ENCODE data around the gene PPP1R12C.
"Not testable (repeated sequence)": the region's sequence is repeated elsewhere in the genome, so short reads cannot be mapped to it uniquely, and the experiment has no call there.

The PPP1R12C gene

GRCh38 chr19:55160128-55160985 is 42.9 kb upstream of the PPP1R12C start:
- DNase-seq (ENCODE audit: low read depth) = peak; percentile 88
- peak; percentile 91 for TF ChIP-seq CTCF (IDR thresholded peaks at IDR 0.05; ENCODE audit: insufficient read depth, low read depth, low read length, missing control alignments)
- no peak overlapping the region for H3K4me3 ChIP-seq (ENCODE audit: low read length)

- H3K4me3 ChIP-seq (ENCODE audit: low read length) = no peak overlapping the region
- DNase-seq (ENCODE audit: low read depth) = peak; percentile 44
- no peak for TF ChIP-seq CTCF (IDR thresholded peaks at IDR 0.05; ENCODE audit: insufficient read depth, low read depth, low read length, missing control alignments)
These were observed 41.7 kb upstream of the PPP1R12C start for GRCh38 chr19:55158848-55159749.

GRCh38 chr19:55158423-55158822 is 41.0 kb upstream of the PPP1R12C start:
- no peak for DNase-seq (ENCODE audit: low read depth)
- no peak for TF ChIP-seq CTCF (IDR thresholded peaks at IDR 0.05; ENCODE audit: insufficient read depth, low read depth, low read length, missing control alignments)
- no peak overlapping the region for H3K4me3 ChIP-seq (ENCODE audit: low read length)

DNA sequence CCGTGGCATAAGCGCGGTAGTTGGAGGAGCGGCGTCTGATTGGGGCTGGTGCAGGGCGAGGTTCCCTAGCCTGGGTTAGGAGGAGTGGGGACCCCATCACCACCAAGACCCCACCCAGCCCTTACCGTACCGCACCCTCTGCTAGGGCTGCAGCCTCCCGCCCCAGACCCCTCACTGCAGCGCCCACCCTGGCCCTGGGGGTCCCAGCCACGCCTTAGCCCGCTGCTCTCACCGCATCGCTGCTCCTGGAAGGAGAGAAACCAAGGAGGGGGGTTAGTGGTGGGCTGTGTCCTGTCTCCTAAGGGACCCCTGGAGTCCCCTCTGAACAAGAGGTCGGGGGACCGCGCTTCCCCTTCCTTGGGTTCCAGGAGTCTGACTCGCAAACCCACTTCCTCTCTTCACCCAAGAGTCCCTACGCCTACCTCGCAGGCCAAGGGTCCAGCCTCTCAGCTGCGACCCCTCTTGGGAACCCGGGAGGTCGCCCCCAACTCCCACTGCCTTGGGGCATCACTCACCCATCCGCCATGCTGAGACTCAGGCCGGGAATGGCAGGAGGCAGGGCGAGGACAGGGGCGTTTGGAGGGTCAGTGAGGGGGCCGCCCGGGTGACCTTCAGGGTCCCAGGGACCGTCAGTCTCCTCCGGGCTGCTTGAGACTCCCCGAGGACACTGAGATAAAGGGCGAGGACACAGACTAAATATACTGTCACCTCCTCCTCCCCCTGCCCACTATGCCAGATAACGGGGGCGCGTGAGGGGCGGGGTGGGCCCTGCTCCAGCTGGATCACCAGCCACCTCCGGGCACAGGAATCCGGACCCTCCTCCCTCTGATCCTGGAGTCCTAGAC is 39.8 kb upstream of the PPP1R12C start, which contains the start of gene TNNI3:
Gene TNNI3 (minus strand): TSS at position 669 of the 845 bp plus-strand sequence. CDS start 143 bp downstream, at position 526.
- DNase-seq (ENCODE audit: low read depth) = no peak
- no peak within 1 kb of the TSS for H3K4me3 ChIP-seq (ENCODE audit: low read length)
- TF ChIP-seq CTCF (IDR thresholded peaks at IDR 0.05; ENCODE audit: insufficient read depth, low read depth, low read length, missing control alignments) = no peak

GRCh38 chr19:55156202-55157063 is 39.0 kb upstream of the PPP1R12C start:
- TF ChIP-seq CTCF (IDR thresholded peaks at IDR 0.05; ENCODE audit: insufficient read depth, low read depth, low read length, missing control alignments) = no peak
- DNase-seq (ENCODE audit: low read depth) = peak; percentile 49
- peak overlapping the region; percentile 14 for H3K4me3 ChIP-seq (ENCODE audit: low read length)

DNA sequence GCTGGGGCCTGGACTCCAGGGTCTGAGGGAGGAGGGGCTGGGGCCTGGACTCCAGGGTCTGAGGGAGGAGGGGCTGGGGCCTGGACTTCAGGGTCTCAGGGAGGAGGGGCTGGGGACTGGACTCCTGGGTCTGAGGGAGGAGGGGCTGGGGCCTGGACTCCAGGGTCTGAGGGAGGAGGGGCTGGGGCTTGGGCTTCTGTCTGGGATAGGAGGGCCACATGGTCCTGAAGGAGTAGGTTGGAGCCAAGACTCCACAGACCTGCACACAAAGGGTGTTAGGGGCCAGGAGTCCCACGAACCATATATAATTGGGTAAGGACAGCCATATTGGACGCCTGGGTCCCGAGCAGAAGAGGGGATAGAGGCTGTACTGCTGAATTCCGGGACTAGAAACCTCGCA is 38.3 kb upstream of the PPP1R12C start:
- DNase-seq (ENCODE audit: low read depth) = not testable (repeated sequence)
- H3K4me3 ChIP-seq (ENCODE audit: low read length) = peak overlapping the region; percentile 14
